ENCODE data around the gene STPG1. TPM values are rescaled to one million over a fixed set of nuclear protein-coding genes. Genes with fewer than 3 reads are reported as not detected.

Gene STPG1
- total and polyA plus RNA-seq, 2 of the 13 experiments (the other 11 are each of a cell fraction or from before 2014, with no cell fraction given) = 3.4 to 4.3 TPM

- no peak for TF ChIP-seq ZNF7 (CRISPR knock-in tag; IDR thresholded peaks at IDR 0.05)
- TF ChIP-seq FIP1L1 (IDR thresholded peaks at IDR 0.05; ENCODE audit: borderline replicate concordance, insufficient read depth, low read depth, low read length) = no peak
- TF ChIP-seq ZNF354B (CRISPR knock-in tag; IDR thresholded peaks at IDR 0.05) = no peak
- peak; percentile 52 for TF ChIP-seq PHF8 (CRISPR knock-in tag; IDR thresholded peaks at IDR 0.05)
- TF ChIP-seq TRAFD1 (CRISPR knock-in tag; IDR thresholded peaks at IDR 0.05; ENCODE audit: borderline replicate concordance) = no peak
- no peak for TF ChIP-seq NR0B2 (CRISPR knock-in tag; IDR thresholded peaks at IDR 0.05)
- TF ChIP-seq ZNF24 (IDR thresholded peaks at IDR 0.05) = no peak
- no peak for TF ChIP-seq SMARCC2 (IDR thresholded peaks at IDR 0.05)
- TF ChIP-seq ZNF253 (CRISPR knock-in tag; IDR thresholded peaks at IDR 0.05; ENCODE audit: borderline replicate concordance) = no peak
- no peak; the same call in 1 of the 2 replicates for TF ChIP-seq FOSL2 (CRISPR knock-in tag; IDR thresholded peaks at IDR 0.05)
- TF ChIP-seq DPF2 (CRISPR knock-in tag; IDR thresholded peaks at IDR 0.05; ENCODE audit: borderline replicate concordance, low read depth) = no peak
- peak; percentile 53 for TF ChIP-seq TFDP2 (CRISPR knock-in tag; IDR thresholded peaks at IDR 0.05)
- peak; percentile 42 for TF ChIP-seq CREM (IDR thresholded peaks at IDR 0.05)
- no peak for TF ChIP-seq CREM (CRISPR knock-in tag; IDR thresholded peaks at IDR 0.05)
- TF ChIP-seq TIGD3 (CRISPR knock-in tag; IDR thresholded peaks at IDR 0.05; ENCODE audit: borderline replicate concordance) = no peak
- no peak for TF ChIP-seq PAWR (CRISPR knock-in tag; IDR thresholded peaks at IDR 0.05; ENCODE audit: borderline replicate concordance)
- TF ChIP-seq ZNF709 (CRISPR knock-in tag; IDR thresholded peaks at IDR 0.05) = no peak
- peak; percentile 47; the same call in 1 of the 2 replicates for TF ChIP-seq HDAC2 (CRISPR knock-in tag; IDR thresholded peaks at IDR 0.05)
- TF ChIP-seq TCF7L2 (IDR thresholded peaks at IDR 0.05; ENCODE audit: low read depth, low read length) = no peak
- no peak for TF ChIP-seq NFRKB (IDR thresholded peaks at IDR 0.05)
- no peak for TF ChIP-seq NAIF1 (CRISPR knock-in tag; IDR thresholded peaks at IDR 0.05; ENCODE audit: borderline replicate concordance)
- TF ChIP-seq HNF1B (CRISPR knock-in tag; IDR thresholded peaks at IDR 0.05) = peak; percentile 51; the same call in 1 of the 2 replicates
- TF ChIP-seq SIX4 (CRISPR knock-in tag; IDR thresholded peaks at IDR 0.05) = no peak
- TF ChIP-seq ZNF256 (CRISPR knock-in tag; conservative IDR thresholded peaks at IDR 0.05) = no peak
- TF ChIP-seq MTA1 (CRISPR knock-in tag; IDR thresholded peaks at IDR 0.05; ENCODE audit: borderline replicate concordance) = 0 out of 2 replicates have a peak, but pooled peaks have one; percentile 58
- TF ChIP-seq ZNF83 (CRISPR knock-in tag; IDR thresholded peaks at IDR 0.05; ENCODE audit: borderline replicate concordance) = no peak
Observed at GRCh38 chr1:24415334-24415909, 1.8 kb upstream of the STPG1 start, which contains the start of gene NIPAL3 (continued).

Measured in HepG2 (cell line).